DOHH2 (cell line): Measurements from ENCODE around the gene VPS26A.

ENCODE experiments used
- H3F3A ChIP-seq: fragments of 200-600 bp; sonication (generic), shearing (Covaris generic); 2 replicates; pipeline ENCODE4 v1.6.0; 2016; ENCODE audit warnings: antibody characterized with exemption, mild to moderate bottlenecking; ENCODE audit not compliant: control insufficient read depth, insufficient read depth
- H3K27ac ChIP-seq: fragments of 200-600 bp; sonication (generic); 2 replicates; pipeline ENCODE4 v1.5.1; 2014; ENCODE audit warnings: low read depth, mild to moderate bottlenecking, low read length, moderate library complexity
- H3K27me3 ChIP-seq: fragments of 200-600 bp; sonication (generic); 2 replicates; pipeline ENCODE4 v1.6.1; 2014; ENCODE audit warnings: mild to moderate bottlenecking, low read length, mixed read lengths; ENCODE audit not compliant: control insufficient read depth
- H3K36me3 ChIP-seq: fragments of 200-600 bp; sonication (generic); 2 replicates; pipeline ENCODE4 v1.6.1; 2014; ENCODE audit warnings: mild to moderate bottlenecking, low read length, moderate library complexity, mixed read lengths; ENCODE audit not compliant: control insufficient read depth
- H3K4me1 ChIP-seq: fragments of 200-600 bp; sonication (generic); 2 replicates; pipeline ENCODE4 v1.6.1; 2014; ENCODE audit warnings: mild to moderate bottlenecking, low read length, mixed read lengths; ENCODE audit not compliant: control insufficient read depth
- H3K4me2 ChIP-seq: fragments of 200-600 bp; sonication (generic); 2 replicates; pipeline ENCODE4 v1.6.0; 2014; ENCODE audit warnings: mild to moderate bottlenecking, low read length, moderate library complexity
- H3K4me3 ChIP-seq: fragments of 200-600 bp; sonication (generic); 2 replicates; pipeline ENCODE4 v1.5.1; 2014; ENCODE audit warnings: mild to moderate bottlenecking, low read length, mixed read lengths
- H3K79me2 ChIP-seq: fragments of 200-600 bp; sonication (generic); 2 replicates; pipeline ENCODE4 v1.6.1; 2014; ENCODE audit warnings: mild to moderate bottlenecking, low read length, mixed read lengths; ENCODE audit not compliant: control insufficient read depth
- H3K9me2 ChIP-seq: fragments of 200-600 bp; sonication (generic); replicated peaks from 2 replicates; pipeline ENCODE4 v1.6.1; 2014; ENCODE audit warnings: mild to moderate bottlenecking, low read length, mixed read lengths; ENCODE audit not compliant: control insufficient read depth
- H3K9me3 ChIP-seq: fragments of 200-600 bp; sonication (generic); 2 replicates; pipeline ENCODE4 v1.6.1; 2014; ENCODE audit warnings: antibody characterized with exemption, low read length, mixed read lengths; ENCODE audit not compliant: control insufficient read depth, insufficient read depth
- H4K20me1 ChIP-seq: fragments of 200-600 bp; sonication (generic); 2 replicates; pipeline ENCODE4 v1.6.0; 2014; ENCODE audit warnings: low read depth, mild to moderate bottlenecking, antibody characterized with exemption, low read length, moderate library complexity; ENCODE audit not compliant: control insufficient read depth, insufficient read depth
- EZH2phosphoT487 ChIP-seq: fragments of 200-600 bp; sonication (generic); IDR thresholded peaks from 2 replicates; pipeline ENCODE4 v1.6.1; 2017; ENCODE audit warnings: borderline replicate concordance, mild to moderate bottlenecking, antibody characterized with exemption, low read length, moderate library complexity, mixed read lengths
- TF ChIP-seq, protein P1 (sequence below): fragments of 200-600 bp; sonication (generic); IDR thresholded peaks from one replicate; pipeline ENCODE4 v1.5.1; 2014; ENCODE audit warnings: antibody characterized with exemption, mild to moderate bottlenecking, low read depth, low read length; ENCODE audit not compliant: poor library complexity, severe bottlenecking

The VPS26A gene

GRCh38 chr10:69089638-69090599 lies 34.1 kb upstream of the VPS26A start:
- H3K4me2 ChIP-seq = peak overlapping the region; percentile 93; the same call in 1 of the 2 replicates
- H3K36me3 ChIP-seq = no peaks in the 10 kb centered on the region
- H3K27ac ChIP-seq = no peak overlapping the region
- no peak overlapping the region for H3K4me3 ChIP-seq
- TF ChIP-seq, protein P1, sequence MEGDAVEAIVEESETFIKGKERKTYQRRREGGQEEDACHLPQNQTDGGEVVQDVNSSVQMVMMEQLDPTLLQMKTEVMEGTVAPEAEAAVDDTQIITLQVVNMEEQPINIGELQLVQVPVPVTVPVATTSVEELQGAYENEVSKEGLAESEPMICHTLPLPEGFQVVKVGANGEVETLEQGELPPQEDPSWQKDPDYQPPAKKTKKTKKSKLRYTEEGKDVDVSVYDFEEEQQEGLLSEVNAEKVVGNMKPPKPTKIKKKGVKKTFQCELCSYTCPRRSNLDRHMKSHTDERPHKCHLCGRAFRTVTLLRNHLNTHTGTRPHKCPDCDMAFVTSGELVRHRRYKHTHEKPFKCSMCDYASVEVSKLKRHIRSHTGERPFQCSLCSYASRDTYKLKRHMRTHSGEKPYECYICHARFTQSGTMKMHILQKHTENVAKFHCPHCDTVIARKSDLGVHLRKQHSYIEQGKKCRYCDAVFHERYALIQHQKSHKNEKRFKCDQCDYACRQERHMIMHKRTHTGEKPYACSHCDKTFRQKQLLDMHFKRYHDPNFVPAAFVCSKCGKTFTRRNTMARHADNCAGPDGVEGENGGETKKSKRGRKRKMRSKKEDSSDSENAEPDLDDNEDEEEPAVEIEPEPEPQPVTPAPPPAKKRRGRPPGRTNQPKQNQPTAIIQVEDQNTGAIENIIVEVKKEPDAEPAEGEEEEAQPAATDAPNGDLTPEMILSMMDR = no peak
- TF ChIP-seq EZH2phosphoT487 = no peak
- H3K79me2 ChIP-seq = no peaks in the 10 kb centered on the region
- H3K9me2 ChIP-seq = no peaks in the 10 kb centered on the region
- peaks cover 30% of the 10 kb centered on the region for H3K4me1 ChIP-seq
- H3F3A ChIP-seq = no peaks in the 10 kb centered on the region
- H3K9me3 ChIP-seq = no peaks in the 10 kb centered on the region
- no peaks in the 10 kb centered on the region for H4K20me1 ChIP-seq
- no peaks in the 10 kb centered on the region for H3K27me3 ChIP-seq

DNA sequence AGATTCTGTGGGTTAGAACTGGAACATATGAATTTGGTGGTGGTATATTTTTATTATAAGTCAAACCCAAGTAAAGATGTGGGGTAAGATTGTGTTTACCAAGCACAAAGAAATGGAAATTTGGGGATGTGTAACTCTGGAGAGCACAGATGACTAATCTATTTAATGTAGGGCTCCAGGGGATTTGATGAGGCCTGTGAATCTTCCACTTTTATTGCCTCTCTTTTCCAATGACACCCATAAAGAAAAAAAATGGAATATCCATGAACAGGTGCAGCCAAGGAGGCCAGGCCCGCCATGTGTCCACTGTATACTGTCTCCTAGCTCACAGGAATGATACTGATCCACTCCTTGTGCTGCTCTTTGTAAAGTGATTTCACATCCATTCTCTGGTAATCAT lies 33.3 kb upstream of the VPS26A start:
- no peaks in the 10 kb centered on the region for H3K79me2 ChIP-seq
- no peaks in the 10 kb centered on the region for H4K20me1 ChIP-seq
- H3K9me3 ChIP-seq = no peaks in the 10 kb centered on the region
- peaks cover 30% of the 10 kb centered on the region for H3K4me1 ChIP-seq
- H3K36me3 ChIP-seq = no peaks in the 10 kb centered on the region
- H3K27ac ChIP-seq = no peak overlapping the region
- H3K4me2 ChIP-seq = no peak overlapping the region
- H3K27me3 ChIP-seq = no peaks in the 10 kb centered on the region
- no peak overlapping the region for H3K4me3 ChIP-seq
- TF ChIP-seq EZH2phosphoT487 = no peak
- TF ChIP-seq, protein P1 = no peak
- no peaks in the 10 kb centered on the region for H3K9me2 ChIP-seq
- no peaks in the 10 kb centered on the region for H3F3A ChIP-seq

DNA sequence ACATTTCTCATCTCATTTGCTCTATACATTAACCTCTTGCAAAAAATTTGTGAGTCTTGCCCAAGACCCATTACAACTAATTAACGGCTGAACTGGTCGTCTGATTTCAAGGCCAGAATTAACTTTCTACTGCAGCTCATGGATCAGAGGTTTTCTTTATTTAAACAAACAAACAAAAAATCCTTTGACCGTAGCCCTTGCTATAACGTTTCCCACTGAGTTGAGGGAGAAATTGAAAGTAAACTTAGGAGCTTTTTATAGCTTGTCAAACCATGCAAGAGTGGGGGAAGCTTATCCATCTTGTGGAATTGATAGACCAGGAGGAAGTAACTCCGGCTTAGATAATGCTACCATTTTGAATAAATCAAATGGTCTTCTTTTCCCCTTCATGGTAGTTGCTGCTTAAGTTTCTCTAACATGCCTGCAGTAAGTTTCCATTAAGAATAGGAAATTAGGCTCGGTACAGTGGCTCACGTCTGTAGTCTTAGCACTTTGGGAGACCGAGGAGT lies 32.8 kb upstream of the VPS26A start:
- Histone ChIP-seq H3K4me3 (no peak overlapping the region), H3F3A (no peaks in the 10 kb centered on the region), H3K79me2 (no peaks in the 10 kb centered on the region), H4K20me1 (no peaks in the 10 kb centered on the region), H3K4me2 (no peak overlapping the region), H3K27ac (no peak overlapping the region), H3K36me3 (no peaks in the 10 kb centered on the region), H3K9me2 (no peaks in the 10 kb centered on the region), H3K9me3 (no peaks in the 10 kb centered on the region), H3K27me3 (no peaks in the 10 kb centered on the region), H3K4me1 (peaks cover 30% of the 10 kb centered on the region)
- no peak for TF ChIP-seq EZH2phosphoT487
- TF ChIP-seq, protein P1 = no peak
